WTC11 (cell line): ENCODE measurements around the gene PPP4C. TPM values are rescaled to one million over a fixed set of nuclear protein-coding genes. Genes with fewer than 3 reads are reported as not detected.
A peak's percentile ranks its signal among the peaks of the same experiment; 100 is the strongest.

Experiments used
- ATAC-seq: fragments of 200-7000 bp; cut with Tn5 transposase; 2 replicates; pipeline ENCODE4 v1.10.0; 2021; ENCODE audit warnings: mild to moderate bottlenecking, moderate library complexity
- CTCF ChIA-PET: fragments of 300-600 bp; sonication (Branson Sonifier 250); formaldehyde crosslinking; loops from one replicate; lab custom pipeline; 2021; ENCODE audit warnings: antibody characterized with exemption; lab: Charles Lee
- POLR2A ChIA-PET: fragments of 350-600 bp; sonication (Branson Sonifier 250); formaldehyde crosslinking; loops from one replicate; lab custom pipeline; 2021; ENCODE audit warnings: antibody characterized with exemption; lab: Charles Lee
- DNase-seq: peaks from one replicate; pipeline ENCODE4 v3.0.0; 2021; ENCODE audit warnings: low spot score
- H3K27ac Mint-ChIP-seq: 2 replicates; pipeline ENCODE4 v1.8.0; 2021; ENCODE audit warnings: mixed read lengths
- H3K27me3 Mint-ChIP-seq: 2 replicates; pipeline ENCODE4 v1.8.0; 2021; ENCODE audit warnings: low read depth, mild to moderate bottlenecking, moderate library complexity, mixed read lengths
- H3K36me3 Mint-ChIP-seq: 2 replicates; pipeline ENCODE4 v1.8.0; 2021; ENCODE audit warnings: mixed read lengths
- H3K4me1 Mint-ChIP-seq: 2 replicates; pipeline ENCODE4 v1.8.0; 2022; ENCODE audit warnings: mixed read lengths
- H3K4me3 Mint-ChIP-seq: 2 replicates; pipeline ENCODE4 v1.8.0; 2021; ENCODE audit warnings: mild to moderate bottlenecking, moderate library complexity, mixed read lengths
- H3K9me3 Mint-ChIP-seq: 2 replicates; pipeline ENCODE4 v1.8.0; 2021; ENCODE audit warnings: mixed read lengths
- EMX1 ChIP-seq: fragments of 250-450 bp; sonication (Bioruptor Pico); IDR thresholded peaks from 2 replicates; pipeline ENCODE4 v1.8.0; 2021; ENCODE audit warnings: mild to moderate bottlenecking
- ETV6 ChIP-seq: sonication (generic); formaldehyde crosslinking; IDR thresholded peaks from 2 replicates; pipeline ENCODE4 v1.8.1; 2022; ENCODE audit warnings: mild to moderate bottlenecking, missing genetic modification reagents
- FOXJ3 ChIP-seq: sonication (generic); formaldehyde crosslinking; IDR thresholded peaks from 2 replicates; pipeline ENCODE4 v1.9.0; 2021; ENCODE audit warnings: missing genetic modification reagents, mild to moderate bottlenecking, borderline replicate concordance
- FOXK1 ChIP-seq: sonication (generic); formaldehyde crosslinking; IDR thresholded peaks from 2 replicates; pipeline ENCODE4 v1.8.0; 2022; ENCODE audit warnings: mild to moderate bottlenecking, moderate library complexity, missing genetic modification reagents
- KAT7 ChIP-seq: sonication (generic); formaldehyde crosslinking; IDR thresholded peaks from 2 replicates; pipeline ENCODE4 v1.8.1; 2023; ENCODE audit warnings: missing genetic modification reagents, mild to moderate bottlenecking, borderline replicate concordance
- RORB ChIP-seq: fragments of 250-450 bp; sonication (Bioruptor Pico); IDR thresholded peaks from 2 replicates; pipeline ENCODE4 v1.9.0; 2021; ENCODE audit warnings: mild to moderate bottlenecking
- SOX15 ChIP-seq: fragments of 250-450 bp; sonication (Bioruptor Pico); IDR thresholded peaks from 2 replicates; pipeline ENCODE4 v1.9.0; 2021; ENCODE audit warnings: mild to moderate bottlenecking
- TEAD4 ChIP-seq: sonication (generic); formaldehyde crosslinking; IDR thresholded peaks from 2 replicates; pipeline ENCODE4 v1.8.0; 2022; ENCODE audit warnings: mild to moderate bottlenecking, missing genetic modification reagents
- ZNF121 ChIP-seq: sonication (generic); formaldehyde crosslinking; IDR thresholded peaks from 2 replicates; pipeline ENCODE4 v1.8.0; 2023; ENCODE audit warnings: missing genetic modification reagents
- ZNF263 ChIP-seq: sonication (generic); formaldehyde crosslinking; IDR thresholded peaks from 2 replicates; pipeline ENCODE4 v1.8.1; 2022; ENCODE audit warnings: low read depth, mild to moderate bottlenecking, moderate library complexity, missing genetic modification reagents
- ZNF671 ChIP-seq: fragments of 250-450 bp; sonication (Bioruptor Pico); IDR thresholded peaks from 2 replicates; pipeline ENCODE4 v1.8.0; 2021; ENCODE audit warnings: mild to moderate bottlenecking
- total RNA-seq: library from RNA; stranded (reverse); gene quantifications from 3 replicates; pipeline ENCODE4 v1.2.3, GENCODE V29; 2021
- TF ChIP-seq, protein P1 (sequence below): sonication (generic); formaldehyde crosslinking; IDR thresholded peaks from 2 replicates; pipeline ENCODE4 v1.8.0; 2022; ENCODE audit warnings: mild to moderate bottlenecking, missing genetic modification reagents
- TF ChIP-seq, protein P2 (sequence below): sonication (generic); formaldehyde crosslinking; IDR thresholded peaks from 2 replicates; pipeline ENCODE4 v1.8.1; 2023; ENCODE audit warnings: mild to moderate bottlenecking, moderate library complexity, missing genetic modification reagents
- TF ChIP-seq, protein P3 (sequence below): fragments of 250-450 bp; sonication (Bioruptor Pico); IDR thresholded peaks from 2 replicates; pipeline ENCODE4 v1.9.0; 2021; ENCODE audit warnings: moderate library complexity, mild to moderate bottlenecking, inconsistent platforms, borderline replicate concordance
- TF ChIP-seq, protein P4 (sequence below): fragments of 250-450 bp; sonication (Bioruptor Pico); IDR thresholded peaks from 2 replicates; pipeline ENCODE4 v1.8.0; 2021; ENCODE audit warnings: mild to moderate bottlenecking
- TF ChIP-seq, protein P5 (sequence below): sonication (generic); formaldehyde crosslinking; IDR thresholded peaks from 2 replicates; pipeline ENCODE4 v1.8.0; 2022; ENCODE audit warnings: missing genetic modification reagents

Gene PPP4C
- total RNA-seq, 1 experiment from 2014 or later: 164 TPM

DNA sequence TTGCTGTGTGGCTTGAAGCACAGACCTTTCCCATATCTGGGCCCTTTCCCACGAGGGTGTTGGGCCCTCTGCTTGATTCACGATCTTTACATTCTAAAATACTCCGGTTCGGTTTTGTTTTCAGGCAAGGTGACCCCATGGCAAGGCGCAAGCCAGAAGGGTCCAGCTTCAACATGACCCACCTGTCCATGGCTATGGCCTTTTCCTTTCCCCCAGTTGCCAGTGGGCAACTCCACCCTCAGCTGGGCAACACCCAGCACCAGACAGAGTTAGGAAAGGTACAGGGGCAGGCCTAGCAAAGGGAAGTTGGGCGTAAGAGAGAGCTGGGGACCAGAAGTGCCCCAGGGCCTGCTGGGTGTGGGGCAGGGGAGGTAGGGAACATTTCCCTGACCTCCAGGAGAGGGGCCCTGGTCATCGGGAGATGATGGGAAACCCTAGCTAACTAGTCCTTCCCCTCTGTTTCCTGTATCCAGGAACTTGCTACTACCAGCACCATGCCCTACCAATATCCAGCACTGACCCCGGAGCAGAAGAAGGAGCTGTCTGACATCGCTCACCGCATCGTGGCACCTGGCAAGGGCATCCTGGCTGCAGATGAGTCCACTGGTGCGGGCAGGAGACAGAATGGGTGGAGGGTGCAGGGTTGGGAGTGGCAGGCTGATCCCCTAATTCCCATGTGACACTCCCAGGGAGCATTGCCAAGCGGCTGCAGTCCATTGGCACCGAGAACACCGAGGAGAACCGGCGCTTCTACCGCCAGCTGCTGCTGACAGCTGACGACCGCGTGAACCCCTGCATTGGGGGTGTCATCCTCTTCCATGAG, 8.8 kb upstream of the PPP4C start:
- DNase-seq (no peak), ATAC-seq (no peak)
- Mint-ChIP-seq H3K9me3 (no peaks in the 10 kb centered on the region), H3K4me1 (peaks cover 27% of the 10 kb centered on the region), H3K27me3 (no peaks in the 10 kb centered on the region), H3K27ac (peak overlapping the region; percentile 95), H3K36me3 (peaks cover 53% of the 10 kb centered on the region), H3K4me3 (peak overlapping the region; percentile 96)
- CTCF ChIA-PET: interaction anchor here (1.6 to 5.1 kb wide), 4 partner anchors 9 to 29 kb away, joined by 7 to 89 read pairs (median 38); partner anchors contain the start of genes PPP4C, TBX6 and YPEL3
- TF ChIP-seq TEAD4: no peak
- TF ChIP-seq, protein P1, sequence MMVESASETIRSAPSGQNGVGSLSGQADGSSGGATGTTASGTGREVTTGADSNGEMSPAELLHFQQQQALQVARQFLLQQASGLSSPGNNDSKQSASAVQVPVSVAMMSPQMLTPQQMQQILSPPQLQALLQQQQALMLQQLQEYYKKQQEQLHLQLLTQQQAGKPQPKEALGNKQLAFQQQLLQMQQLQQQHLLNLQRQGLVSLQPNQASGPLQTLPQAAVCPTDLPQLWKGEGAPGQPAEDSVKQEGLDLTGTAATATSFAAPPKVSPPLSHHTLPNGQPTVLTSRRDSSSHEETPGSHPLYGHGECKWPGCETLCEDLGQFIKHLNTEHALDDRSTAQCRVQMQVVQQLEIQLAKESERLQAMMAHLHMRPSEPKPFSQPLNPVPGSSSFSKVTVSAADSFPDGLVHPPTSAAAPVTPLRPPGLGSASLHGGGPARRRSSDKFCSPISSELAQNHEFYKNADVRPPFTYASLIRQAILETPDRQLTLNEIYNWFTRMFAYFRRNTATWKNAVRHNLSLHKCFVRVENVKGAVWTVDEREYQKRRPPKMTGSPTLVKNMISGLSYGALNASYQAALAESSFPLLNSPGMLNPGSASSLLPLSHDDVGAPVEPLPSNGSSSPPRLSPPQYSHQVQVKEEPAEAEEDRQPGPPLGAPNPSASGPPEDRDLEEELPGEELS: no peak
- TF ChIP-seq RORB: no peak
- TF ChIP-seq KAT7 (CRISPR knock-in tag): no peak
- TF ChIP-seq ETV6 (CRISPR knock-in tag): no peak
- TF ChIP-seq, protein P2, sequence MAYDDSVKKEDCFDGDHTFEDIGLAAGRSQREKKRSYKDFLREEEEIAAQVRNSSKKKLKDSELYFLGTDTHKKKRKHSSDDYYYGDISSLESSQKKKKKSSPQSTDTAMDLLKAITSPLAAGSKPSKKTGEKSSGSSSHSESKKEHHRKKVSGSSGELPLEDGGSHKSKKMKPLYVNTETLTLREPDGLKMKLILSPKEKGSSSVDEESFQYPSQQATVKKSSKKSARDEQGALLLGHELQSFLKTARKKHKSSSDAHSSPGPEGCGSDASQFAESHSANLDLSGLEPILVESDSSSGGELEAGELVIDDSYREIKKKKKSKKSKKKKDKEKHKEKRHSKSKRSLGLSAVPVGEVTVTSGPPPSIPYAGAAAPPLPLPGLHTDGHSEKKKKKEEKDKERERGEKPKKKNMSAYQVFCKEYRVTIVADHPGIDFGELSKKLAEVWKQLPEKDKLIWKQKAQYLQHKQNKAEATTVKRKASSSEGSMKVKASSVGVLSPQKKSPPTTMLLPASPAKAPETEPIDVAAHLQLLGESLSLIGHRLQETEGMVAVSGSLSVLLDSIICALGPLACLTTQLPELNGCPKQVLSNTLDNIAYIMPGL: no peak
- TF ChIP-seq ZNF263 (CRISPR knock-in tag): no peak
- no peak for TF ChIP-seq ZNF121 (CRISPR knock-in tag)
- TF ChIP-seq, protein P3, sequence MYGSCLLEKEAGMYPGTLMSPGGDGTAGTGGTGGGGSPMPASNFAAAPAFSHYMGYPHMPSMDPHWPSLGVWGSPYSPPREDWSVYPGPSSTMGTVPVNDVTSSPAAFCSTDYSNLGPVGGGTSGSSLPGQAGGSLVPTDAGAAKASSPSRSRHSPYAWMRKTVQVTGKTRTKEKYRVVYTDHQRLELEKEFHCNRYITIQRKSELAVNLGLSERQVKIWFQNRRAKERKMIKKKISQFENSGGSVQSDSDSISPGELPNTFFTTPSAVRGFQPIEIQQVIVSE (CRISPR knock-in tag): no peak
- POLR2A ChIA-PET: interaction anchor here (0.6 to 2.3 kb wide), 3 partner anchors 8 to 24 kb away, joined by 3 to 27 read pairs (median 6); partner anchors contain the start of gene TBX6

DNA sequence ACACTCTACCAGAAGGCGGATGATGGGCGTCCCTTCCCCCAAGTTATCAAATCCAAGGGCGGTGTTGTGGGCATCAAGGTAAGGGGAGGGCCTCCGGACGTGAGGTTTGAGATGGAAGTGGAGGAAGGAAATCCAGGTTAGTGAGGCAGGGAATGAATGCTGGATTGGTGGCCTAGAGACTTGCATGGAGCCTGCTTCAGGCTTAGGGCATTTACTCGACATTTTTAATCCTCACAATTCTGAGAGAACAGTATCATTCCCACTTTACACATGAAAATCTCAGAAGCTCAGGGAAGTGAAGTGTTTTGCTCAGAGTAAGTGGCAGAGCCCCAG, 8.2 kb upstream of the PPP4C start:
- TF ChIP-seq TEAD4 (no peak), FOXK1 (CRISPR knock-in tag) (no peak), ETV6 (CRISPR knock-in tag) (no peak), SOX15 (CRISPR knock-in tag) (no peak)
- Mint-ChIP-seq H3K4me1 (peaks cover 27% of the 10 kb centered on the region), H3K27ac (peak overlapping the region; percentile 50), H3K27me3 (no peaks in the 10 kb centered on the region), H3K9me3 (no peaks in the 10 kb centered on the region), H3K4me3 (peak overlapping the region; percentile 96), H3K36me3 (peaks cover 56% of the 10 kb centered on the region)
- ATAC-seq (no peak), DNase-seq (no peak)
- CTCF ChIA-PET: interaction anchor here (4.8 kb wide), 1 partner anchor 25 kb away, joined by 67 read pairs; the partner anchor contains the start of gene TBX6
- POLR2A ChIA-PET: no interaction called here

DNA sequence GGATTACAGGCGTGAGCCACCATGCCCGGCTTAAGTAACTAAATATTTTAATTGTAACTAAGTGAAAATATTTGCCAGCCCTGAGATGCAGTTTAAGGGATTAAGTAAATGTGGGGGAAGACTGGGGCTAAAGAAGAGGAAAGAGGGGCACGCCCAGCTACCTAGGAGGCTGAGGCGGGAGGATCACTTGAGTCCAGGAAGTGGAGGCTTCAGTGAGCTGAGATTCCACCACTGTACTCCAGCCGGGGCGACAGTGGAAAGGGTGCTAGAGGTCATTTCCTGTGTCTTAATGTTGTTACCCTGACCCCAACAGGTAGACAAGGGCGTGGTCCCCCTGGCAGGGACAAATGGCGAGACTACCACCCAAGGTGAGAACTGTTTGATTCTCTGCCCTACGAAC, 7.5 kb upstream of the PPP4C start:
- H3K4me1 Mint-ChIP-seq: peaks cover 24% of the 10 kb centered on the region
- ATAC-seq (no peak), DNase-seq (no peak)
- peaks cover 56% of the 10 kb centered on the region for H3K36me3 Mint-ChIP-seq
- peak overlapping the region; percentile 65 for H3K27ac Mint-ChIP-seq
- H3K27me3 Mint-ChIP-seq: no peaks in the 10 kb centered on the region
- H3K9me3 Mint-ChIP-seq: no peaks in the 10 kb centered on the region
- CTCF ChIA-PET: interaction anchor here (1.2 to 2.9 kb wide), 2 partner anchors 24 to 25 kb away, joined by 3 to 7 read pairs; no protein-coding TSS in a partner anchor
- no peak for TF ChIP-seq FOXJ3 (CRISPR knock-in tag)
- TF ChIP-seq, protein P4, sequence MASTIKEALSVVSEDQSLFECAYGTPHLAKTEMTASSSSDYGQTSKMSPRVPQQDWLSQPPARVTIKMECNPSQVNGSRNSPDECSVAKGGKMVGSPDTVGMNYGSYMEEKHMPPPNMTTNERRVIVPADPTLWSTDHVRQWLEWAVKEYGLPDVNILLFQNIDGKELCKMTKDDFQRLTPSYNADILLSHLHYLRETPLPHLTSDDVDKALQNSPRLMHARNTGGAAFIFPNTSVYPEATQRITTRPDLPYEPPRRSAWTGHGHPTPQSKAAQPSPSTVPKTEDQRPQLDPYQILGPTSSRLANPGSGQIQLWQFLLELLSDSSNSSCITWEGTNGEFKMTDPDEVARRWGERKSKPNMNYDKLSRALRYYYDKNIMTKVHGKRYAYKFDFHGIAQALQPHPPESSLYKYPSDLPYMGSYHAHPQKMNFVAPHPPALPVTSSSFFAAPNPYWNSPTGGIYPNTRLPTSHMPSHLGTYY (CRISPR knock-in tag): no peak
- no peak for TF ChIP-seq ZNF671 (CRISPR knock-in tag)
- TF ChIP-seq EMX1 (CRISPR knock-in tag): no peak
- TF ChIP-seq, protein P5, sequence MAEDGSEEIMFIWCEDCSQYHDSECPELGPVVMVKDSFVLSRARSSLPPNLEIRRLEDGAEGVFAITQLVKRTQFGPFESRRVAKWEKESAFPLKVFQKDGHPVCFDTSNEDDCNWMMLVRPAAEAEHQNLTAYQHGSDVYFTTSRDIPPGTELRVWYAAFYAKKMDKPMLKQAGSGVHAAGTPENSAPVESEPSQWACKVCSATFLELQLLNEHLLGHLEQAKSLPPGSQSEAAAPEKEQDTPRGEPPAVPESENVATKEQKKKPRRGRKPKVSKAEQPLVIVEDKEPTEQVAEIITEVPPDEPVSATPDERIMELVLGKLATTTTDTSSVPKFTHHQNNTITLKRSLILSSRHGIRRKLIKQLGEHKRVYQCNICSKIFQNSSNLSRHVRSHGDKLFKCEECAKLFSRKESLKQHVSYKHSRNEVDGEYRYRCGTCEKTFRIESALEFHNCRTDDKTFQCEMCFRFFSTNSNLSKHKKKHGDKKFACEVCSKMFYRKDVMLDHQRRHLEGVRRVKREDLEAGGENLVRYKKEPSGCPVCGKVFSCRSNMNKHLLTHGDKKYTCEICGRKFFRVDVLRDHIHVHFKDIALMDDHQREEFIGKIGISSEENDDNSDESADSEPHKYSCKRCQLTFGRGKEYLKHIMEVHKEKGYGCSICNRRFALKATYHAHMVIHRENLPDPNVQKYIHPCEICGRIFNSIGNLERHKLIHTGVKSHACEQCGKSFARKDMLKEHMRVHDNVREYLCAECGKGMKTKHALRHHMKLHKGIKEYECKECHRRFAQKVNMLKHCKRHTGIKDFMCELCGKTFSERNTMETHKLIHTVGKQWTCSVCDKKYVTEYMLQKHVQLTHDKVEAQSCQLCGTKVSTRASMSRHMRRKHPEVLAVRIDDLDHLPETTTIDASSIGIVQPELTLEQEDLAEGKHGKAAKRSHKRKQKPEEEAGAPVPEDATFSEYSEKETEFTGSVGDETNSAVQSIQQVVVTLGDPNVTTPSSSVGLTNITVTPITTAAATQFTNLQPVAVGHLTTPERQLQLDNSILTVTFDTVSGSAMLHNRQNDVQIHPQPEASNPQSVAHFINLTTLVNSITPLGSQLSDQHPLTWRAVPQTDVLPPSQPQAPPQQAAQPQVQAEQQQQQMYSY (CRISPR knock-in tag): no peak
- POLR2A ChIA-PET: no interaction called here
- peak overlapping the region; percentile 36 for H3K4me3 Mint-ChIP-seq
